22Rv1 (cell line): ENCODE data around the gene MAD1L1.

Source experiments
- H3K27ac ChIP-seq: fragments of 450-650 bp; 2 replicates; pipeline ENCODE4 v1.5.1; 2017
- ZFX ChIP-seq: fragments of 450-650 bp; IDR thresholded peaks from 2 replicates; pipeline ENCODE4 v1.6.1; 2017; ENCODE audit warnings: antibody characterized with exemption, borderline replicate concordance
- TF ChIP-seq, protein P1 (sequence below): fragments of 450-650 bp; IDR thresholded peaks from 2 replicates; pipeline ENCODE4 v1.5.1; 2017; ENCODE audit warnings: mild to moderate bottlenecking

Gene MAD1L1

GRCh38 chr7:2114926-2115759, 117.6 kb downstream of the MAD1L1 start:
- no peak for TF ChIP-seq ZFX
- TF ChIP-seq, protein P1, sequence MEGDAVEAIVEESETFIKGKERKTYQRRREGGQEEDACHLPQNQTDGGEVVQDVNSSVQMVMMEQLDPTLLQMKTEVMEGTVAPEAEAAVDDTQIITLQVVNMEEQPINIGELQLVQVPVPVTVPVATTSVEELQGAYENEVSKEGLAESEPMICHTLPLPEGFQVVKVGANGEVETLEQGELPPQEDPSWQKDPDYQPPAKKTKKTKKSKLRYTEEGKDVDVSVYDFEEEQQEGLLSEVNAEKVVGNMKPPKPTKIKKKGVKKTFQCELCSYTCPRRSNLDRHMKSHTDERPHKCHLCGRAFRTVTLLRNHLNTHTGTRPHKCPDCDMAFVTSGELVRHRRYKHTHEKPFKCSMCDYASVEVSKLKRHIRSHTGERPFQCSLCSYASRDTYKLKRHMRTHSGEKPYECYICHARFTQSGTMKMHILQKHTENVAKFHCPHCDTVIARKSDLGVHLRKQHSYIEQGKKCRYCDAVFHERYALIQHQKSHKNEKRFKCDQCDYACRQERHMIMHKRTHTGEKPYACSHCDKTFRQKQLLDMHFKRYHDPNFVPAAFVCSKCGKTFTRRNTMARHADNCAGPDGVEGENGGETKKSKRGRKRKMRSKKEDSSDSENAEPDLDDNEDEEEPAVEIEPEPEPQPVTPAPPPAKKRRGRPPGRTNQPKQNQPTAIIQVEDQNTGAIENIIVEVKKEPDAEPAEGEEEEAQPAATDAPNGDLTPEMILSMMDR = no peak
- no peak overlapping the region for H3K27ac ChIP-seq

DNA sequence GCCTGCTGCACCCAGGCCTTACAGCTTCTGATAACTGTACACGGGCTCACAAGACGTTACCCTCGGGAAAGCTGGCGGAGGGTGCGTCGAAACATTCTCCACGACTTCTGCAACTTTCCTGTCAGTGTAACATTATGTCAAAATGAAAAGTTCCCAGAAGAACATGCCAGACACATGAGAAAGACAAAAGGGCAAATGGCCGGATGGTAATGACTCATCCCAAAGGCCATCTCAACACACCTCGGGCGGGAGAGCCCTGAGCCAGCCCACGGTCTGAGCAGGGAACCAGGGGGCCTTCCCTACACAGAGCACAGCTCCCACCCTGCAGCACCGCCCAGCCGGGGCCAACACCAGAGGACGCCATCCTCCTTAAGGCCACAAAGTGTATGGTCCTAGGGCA, 118.7 kb downstream of the MAD1L1 start:
- TF ChIP-seq, protein P1 = no peak
- TF ChIP-seq ZFX = no peak
- H3K27ac ChIP-seq = no peak overlapping the region

GRCh38 chr7:2112261-2113198, 120.2 kb downstream of the MAD1L1 start:
- H3K27ac ChIP-seq = no peak overlapping the region
- TF ChIP-seq, protein P1 = no peak
- TF ChIP-seq ZFX = no peak

- H3K27ac ChIP-seq = no peak overlapping the region
- no peak for TF ChIP-seq ZFX
- TF ChIP-seq, protein P1 = no peak
Measured at GRCh38 chr7:2111568-2111967, 121.2 kb downstream of the MAD1L1 start.

- TF ChIP-seq ZFX = no peak
- TF ChIP-seq, protein P1 = no peak
- H3K27ac ChIP-seq = no peak overlapping the region
Measured at GRCh38 chr7:2110610-2111396, 121.9 kb downstream of the MAD1L1 start.

DNA sequence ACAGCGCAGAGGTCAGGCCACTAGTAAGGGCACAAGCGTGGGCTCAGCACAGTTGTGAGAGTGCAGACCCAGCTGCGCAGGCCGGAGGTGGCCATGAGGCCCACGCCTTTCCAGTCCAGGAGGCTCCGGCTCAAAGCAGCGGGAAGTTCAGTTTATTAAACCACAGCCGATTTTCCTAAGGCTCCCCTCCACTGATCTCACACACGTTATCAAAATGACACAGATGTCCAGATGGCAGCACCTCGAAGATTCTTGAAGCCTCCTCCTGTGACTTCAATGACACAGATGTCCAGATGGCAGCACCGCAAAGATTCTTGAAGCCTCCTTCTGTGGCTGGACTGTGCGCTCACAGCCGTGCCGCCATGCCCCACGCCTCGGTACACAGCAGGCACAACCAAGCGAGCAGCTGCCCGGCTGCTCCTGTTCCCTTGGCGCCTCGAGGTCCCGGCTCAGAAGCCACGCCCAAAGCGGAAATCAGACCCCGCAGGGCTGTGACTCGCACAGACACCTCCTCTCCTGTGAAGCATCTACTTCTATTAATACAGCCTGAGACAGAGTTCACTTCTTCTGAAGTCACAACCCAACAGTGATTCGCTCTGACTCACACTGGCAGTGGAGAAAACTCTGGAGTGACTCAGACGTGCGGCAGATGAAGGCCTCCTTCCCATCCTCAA, 122.7 kb downstream of the MAD1L1 start:
- H3K27ac ChIP-seq = no peak overlapping the region
- TF ChIP-seq, protein P1 = no peak
- no peak for TF ChIP-seq ZFX
